ENCODE results near the gene FGF2.

The FGF2 gene

GRCh38 chr4:122826553-122827257, at the start of gene FGF2:
TSS of gene FGF2 (plus strand) at chr4:122826831. CDS start at chr4:122827175, 344 bp downstream.
- no peaks in the 10 kb centered on the region for H3K36me3 ChIP-seq (ENCODE audit: control insufficient read depth in 2 of 2, insufficient read depth in 1 of 2, low read length in 2 of 2)
- H3K27ac ChIP-seq (ENCODE audit: extremely low read depth, low read depth, low read length), result peak within 1 kb of the TSS; percentile 59; the same call in 1 of the 2 replicates
- H3K4me1 ChIP-seq (ENCODE audit: control insufficient read depth, insufficient read depth, low read length), result no peaks in the 10 kb centered on the region
- no peaks in the 10 kb centered on the region for H3K9me3 ChIP-seq (ENCODE audit: control insufficient read depth, insufficient read depth, low read depth, low read length)
- TF ChIP-seq KLF9 (tag by site-specific recombination; IDR thresholded peaks at IDR 0.05; ENCODE audit: low read depth) (peak; percentile 40; the same call in 1 of the 2 replicates), KLF1 (tag by site-specific recombination; IDR thresholded peaks at IDR 0.05) (peak; percentile 38; the same call in 1 of the 2 replicates), SP3 (tag by site-specific recombination; IDR thresholded peaks at IDR 0.05) (peak; percentile 57), ZBTB20 (tag by site-specific recombination; IDR thresholded peaks at IDR 0.05) (peak; percentile 28; the same call in 1 of the 2 replicates), ZFHX2 (tag by site-specific recombination; conservative IDR thresholded peaks at IDR 0.05) (peak; percentile 87), SP2 (tag by site-specific recombination; IDR thresholded peaks at IDR 0.05) (peak; percentile 47), ZBTB8A (tag by site-specific recombination; IDR thresholded peaks at IDR 0.05) (peak; percentile 54; the same call in 1 of the 2 replicates), ZNF394 (tag by site-specific recombination; IDR thresholded peaks at IDR 0.05; ENCODE audit: borderline replicate concordance) (no peak), ZNF677 (tag by site-specific recombination; IDR thresholded peaks at IDR 0.05) (no peak), KLF8 (tag by site-specific recombination; IDR thresholded peaks at IDR 0.05) (peak; percentile 45; the same call in 1 of the 2 replicates), EGR2 (tag by site-specific recombination; IDR thresholded peaks at IDR 0.05; ENCODE audit: low read depth) (peak; percentile 70), ZNF239 (tag by site-specific recombination; IDR thresholded peaks at IDR 0.05) (no peak), ZIC2 (tag by site-specific recombination; IDR thresholded peaks at IDR 0.05) (peak; percentile 62; the same call in 1 of the 2 replicates), GLIS2 (tag by site-specific recombination; IDR thresholded peaks at IDR 0.05) (peak; percentile 44; the same call in 1 of the 2 replicates), GLIS1 (tag by site-specific recombination; IDR thresholded peaks at IDR 0.05) (peak; percentile 26; the same call in 1 of the 2 replicates)
- TF ChIP-seq, protein P1, sequence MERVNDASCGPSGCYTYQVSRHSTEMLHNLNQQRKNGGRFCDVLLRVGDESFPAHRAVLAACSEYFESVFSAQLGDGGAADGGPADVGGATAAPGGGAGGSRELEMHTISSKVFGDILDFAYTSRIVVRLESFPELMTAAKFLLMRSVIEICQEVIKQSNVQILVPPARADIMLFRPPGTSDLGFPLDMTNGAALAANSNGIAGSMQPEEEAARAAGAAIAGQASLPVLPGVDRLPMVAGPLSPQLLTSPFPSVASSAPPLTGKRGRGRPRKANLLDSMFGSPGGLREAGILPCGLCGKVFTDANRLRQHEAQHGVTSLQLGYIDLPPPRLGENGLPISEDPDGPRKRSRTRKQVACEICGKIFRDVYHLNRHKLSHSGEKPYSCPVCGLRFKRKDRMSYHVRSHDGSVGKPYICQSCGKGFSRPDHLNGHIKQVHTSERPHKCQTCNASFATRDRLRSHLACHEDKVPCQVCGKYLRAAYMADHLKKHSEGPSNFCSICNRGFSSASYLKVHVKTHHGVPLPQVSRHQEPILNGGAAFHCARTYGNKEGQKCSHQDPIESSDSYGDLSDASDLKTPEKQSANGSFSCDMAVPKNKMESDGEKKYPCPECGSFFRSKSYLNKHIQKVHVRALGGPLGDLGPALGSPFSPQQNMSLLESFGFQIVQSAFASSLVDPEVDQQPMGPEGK (tag by site-specific recombination; IDR thresholded peaks at IDR 0.05), result peak; percentile 65
- TF ChIP-seq, protein P2, sequence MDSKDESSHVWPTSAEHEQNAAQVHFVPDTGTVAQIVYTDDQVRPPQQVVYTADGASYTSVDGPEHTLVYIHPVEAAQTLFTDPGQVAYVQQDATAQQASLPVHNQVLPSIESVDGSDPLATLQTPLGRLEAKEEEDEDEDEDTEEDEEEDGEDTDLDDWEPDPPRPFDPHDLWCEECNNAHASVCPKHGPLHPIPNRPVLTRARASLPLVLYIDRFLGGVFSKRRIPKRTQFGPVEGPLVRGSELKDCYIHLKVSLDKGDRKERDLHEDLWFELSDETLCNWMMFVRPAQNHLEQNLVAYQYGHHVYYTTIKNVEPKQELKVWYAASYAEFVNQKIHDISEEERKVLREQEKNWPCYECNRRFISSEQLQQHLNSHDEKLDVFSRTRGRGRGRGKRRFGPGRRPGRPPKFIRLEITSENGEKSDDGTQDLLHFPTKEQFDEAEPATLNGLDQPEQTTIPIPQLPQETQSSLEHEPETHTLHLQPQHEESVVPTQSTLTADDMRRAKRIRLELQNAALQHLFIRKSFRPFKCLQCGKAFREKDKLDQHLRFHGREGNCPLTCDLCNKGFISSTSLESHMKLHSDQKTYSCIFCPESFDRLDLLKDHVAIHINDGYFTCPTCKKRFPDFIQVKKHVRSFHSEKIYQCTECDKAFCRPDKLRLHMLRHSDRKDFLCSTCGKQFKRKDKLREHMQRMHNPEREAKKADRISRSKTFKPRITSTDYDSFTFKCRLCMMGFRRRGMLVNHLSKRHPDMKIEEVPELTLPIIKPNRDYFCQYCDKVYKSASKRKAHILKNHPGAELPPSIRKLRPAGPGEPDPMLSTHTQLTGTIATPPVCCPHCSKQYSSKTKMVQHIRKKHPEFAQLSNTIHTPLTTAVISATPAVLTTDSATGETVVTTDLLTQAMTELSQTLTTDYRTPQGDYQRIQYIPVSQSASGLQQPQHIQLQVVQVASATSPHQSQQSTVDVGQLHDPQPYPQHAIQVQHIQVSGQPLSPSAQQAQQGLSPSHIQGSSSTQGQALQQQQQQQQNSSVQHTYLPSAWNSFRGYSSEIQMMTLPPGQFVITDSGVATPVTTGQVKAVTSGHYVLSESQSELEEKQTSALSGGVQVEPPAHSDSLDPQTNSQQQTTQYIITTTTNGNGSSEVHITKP (tag by site-specific recombination; IDR thresholded peaks at IDR 0.05), result peak; percentile 33
- TF ChIP-seq, protein P3, sequence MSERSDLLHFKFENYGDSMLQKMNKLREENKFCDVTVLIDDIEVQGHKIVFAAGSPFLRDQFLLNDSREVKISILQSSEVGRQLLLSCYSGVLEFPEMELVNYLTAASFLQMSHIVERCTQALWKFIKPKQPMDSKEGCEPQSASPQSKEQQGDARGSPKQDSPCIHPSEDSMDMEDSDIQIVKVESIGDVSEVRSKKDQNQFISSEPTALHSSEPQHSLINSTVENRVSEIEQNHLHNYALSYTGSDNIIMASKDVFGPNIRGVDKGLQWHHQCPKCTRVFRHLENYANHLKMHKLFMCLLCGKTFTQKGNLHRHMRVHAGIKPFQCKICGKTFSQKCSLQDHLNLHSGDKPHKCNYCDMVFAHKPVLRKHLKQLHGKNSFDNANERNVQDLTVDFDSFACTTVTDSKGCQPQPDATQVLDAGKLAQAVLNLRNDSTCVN (tag by site-specific recombination; optimal IDR thresholded peaks at IDR 0.05), result peak; percentile 80
- TF ChIP-seq, protein P4, sequence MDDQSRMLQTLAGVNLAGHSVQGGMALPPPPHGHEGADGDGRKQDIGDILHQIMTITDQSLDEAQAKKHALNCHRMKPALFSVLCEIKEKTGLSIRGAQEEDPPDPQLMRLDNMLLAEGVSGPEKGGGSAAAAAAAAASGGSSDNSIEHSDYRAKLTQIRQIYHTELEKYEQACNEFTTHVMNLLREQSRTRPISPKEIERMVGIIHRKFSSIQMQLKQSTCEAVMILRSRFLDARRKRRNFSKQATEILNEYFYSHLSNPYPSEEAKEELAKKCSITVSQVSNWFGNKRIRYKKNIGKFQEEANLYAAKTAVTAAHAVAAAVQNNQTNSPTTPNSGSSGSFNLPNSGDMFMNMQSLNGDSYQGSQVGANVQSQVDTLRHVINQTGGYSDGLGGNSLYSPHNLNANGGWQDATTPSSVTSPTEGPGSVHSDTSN (CRISPR knock-in tag; IDR thresholded peaks at IDR 0.05), result no peak
- TF ChIP-seq, protein P5, sequence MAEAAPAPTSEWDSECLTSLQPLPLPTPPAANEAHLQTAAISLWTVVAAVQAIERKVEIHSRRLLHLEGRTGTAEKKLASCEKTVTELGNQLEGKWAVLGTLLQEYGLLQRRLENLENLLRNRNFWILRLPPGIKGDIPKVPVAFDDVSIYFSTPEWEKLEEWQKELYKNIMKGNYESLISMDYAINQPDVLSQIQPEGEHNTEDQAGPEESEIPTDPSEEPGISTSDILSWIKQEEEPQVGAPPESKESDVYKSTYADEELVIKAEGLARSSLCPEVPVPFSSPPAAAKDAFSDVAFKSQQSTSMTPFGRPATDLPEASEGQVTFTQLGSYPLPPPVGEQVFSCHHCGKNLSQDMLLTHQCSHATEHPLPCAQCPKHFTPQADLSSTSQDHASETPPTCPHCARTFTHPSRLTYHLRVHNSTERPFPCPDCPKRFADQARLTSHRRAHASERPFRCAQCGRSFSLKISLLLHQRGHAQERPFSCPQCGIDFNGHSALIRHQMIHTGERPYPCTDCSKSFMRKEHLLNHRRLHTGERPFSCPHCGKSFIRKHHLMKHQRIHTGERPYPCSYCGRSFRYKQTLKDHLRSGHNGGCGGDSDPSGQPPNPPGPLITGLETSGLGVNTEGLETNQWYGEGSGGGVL (tag by site-specific recombination; IDR thresholded peaks at IDR 0.05), result peak; percentile 93
- H3K4me3 ChIP-seq (ENCODE audit: low read depth, low read length), result peak within 1 kb of the TSS; percentile 72
- ChIA-PET CTCF (interaction anchor here (0.7 kb wide), 1 partner anchor 66 kb away, joined by 3 read pairs; no protein-coding TSS in a partner anchor), POLR2A (no interaction called here)

Measured in HEK293 (cell line).